Transverse colon (tissue), 4 donors: ENCODE data around the gene RMND5A. TPM values are rescaled to one million over a fixed set of nuclear protein-coding genes. Genes with fewer than 3 reads are reported as not detected.

ENCODE experiments used
- DNase-seq: peaks from one replicate; pipeline ENCODE4 v3.0.0-alpha.2; 2019
- H3K27ac ChIP-seq, 4 donors: fragments of 200-600 bp; sonication (generic); 2 replicates each; pipeline ENCODE4 v1.5.1; 2016 to 2018; ENCODE audit warnings: inconsistent platforms in 4 of 4
- H3K27me3 ChIP-seq: fragments of 200-600 bp; sonication (generic); 2 replicates; pipeline ENCODE4 v1.5.1; 2017; ENCODE audit warnings: inconsistent platforms
- H3K36me3 ChIP-seq, 4 donors: fragments of 200-600 bp; sonication (generic); 2 replicates each; pipeline ENCODE4 v1.5.1; 2017 to 2019; ENCODE audit warnings: inconsistent platforms in 4 of 4
- H3K4me1 ChIP-seq, 4 donors: fragments of 200-600 bp; sonication (generic); 2 replicates each; pipeline ENCODE4 v1.5.1; 2017 to 2020; ENCODE audit warnings: inconsistent platforms in 4 of 4
- H3K4me3 ChIP-seq, 4 donors: fragments of 200-600 bp; sonication (generic); 1 replicate in 1 of 4; 2 replicates in 3 of 4; pipeline versions ENCODE4 v1.5.1 to v1.6.1; 2017 to 2019; ENCODE audit warnings: inconsistent platforms in 4 of 4
- H3K9me3 ChIP-seq, 2 donors: fragments of 200-600 bp; sonication (generic); 2 replicates each; pipeline ENCODE4 v1.5.1; 2017 to 2019; ENCODE audit warnings: inconsistent platforms in 2 of 2
- CTCF ChIP-seq, 5 experiments: fragments of 200-600 bp in 3 of 5; fragments of 450-650 bp in 2 of 5; sonication (generic) in 3 of 5; IDR thresholded peaks; 1 replicate in 2 of 5; 2 replicates in 3 of 5; pipeline ENCODE4 v1.5.1; 2016 to 2017; ENCODE audit warnings: antibody characterized with exemption in 5 of 5, inconsistent platforms in 3 of 5, mild to moderate bottlenecking in 2 of 5, moderate library complexity in 1 of 5
- EP300 ChIP-seq: sonication (generic); formaldehyde crosslinking; IDR thresholded peaks from one replicate; pipeline ENCODE4 v1.6.1; 2017; ENCODE audit warnings: antibody characterized with exemption, low read depth
- POLR2A ChIP-seq: fragments of 450-650 bp; IDR thresholded peaks from one replicate; pipeline ENCODE4 v1.6.1; 2016; ENCODE audit warnings: antibody characterized with exemption, mild to moderate bottlenecking, moderate library complexity
- POLR2AphosphoS5 ChIP-seq, 3 donors: sonication (generic); formaldehyde crosslinking; IDR thresholded peaks; one replicate each; pipeline ENCODE4 v1.6.1; 2016; ENCODE audit warnings: antibody characterized with exemption in 3 of 3
- WGBS, 2 donors: methylation state at CpG; one replicate each; pipeline ENCODE4 v1.1.5; 2018; ENCODE audit warnings: low coverage in 1 of 2; 5-methylcytosine and 5-hydroxymethylcytosine counted together
- in situ Hi-C, 4 donors: fragments of 200-750 bp; cut with MboI; loops; one replicate each; pipeline versions ENCODE4 v1.15.0 to v1.15.1; 2017; ENCODE audit warnings: low sequenced_read_pairs in 3 of 4, low pct_ligation_motif_present in 1 of 4, low pct_unique_long_range_greater_than_20kb in 1 of 4
- intact Hi-C: fragments of 100-400 bp; cut with DNase I; formaldehyde crosslinking; loops from one replicate; pipeline ENCODE4 v1.15.1; 2023; ENCODE audit warnings: low total_unique reads
- total RNA-seq, 4 donors: library from RNA; depleted of rRNA; stranded (reverse); fragments of >200 nt; gene quantifications; one replicate each; pipeline ENCODE4 v1.1.0, GENCODE V29; 2016

Gene RMND5A
- total RNA-seq, 4 donors from 2014 or later = 58.1 to 94.8 (median 72.4) TPM

DNA sequence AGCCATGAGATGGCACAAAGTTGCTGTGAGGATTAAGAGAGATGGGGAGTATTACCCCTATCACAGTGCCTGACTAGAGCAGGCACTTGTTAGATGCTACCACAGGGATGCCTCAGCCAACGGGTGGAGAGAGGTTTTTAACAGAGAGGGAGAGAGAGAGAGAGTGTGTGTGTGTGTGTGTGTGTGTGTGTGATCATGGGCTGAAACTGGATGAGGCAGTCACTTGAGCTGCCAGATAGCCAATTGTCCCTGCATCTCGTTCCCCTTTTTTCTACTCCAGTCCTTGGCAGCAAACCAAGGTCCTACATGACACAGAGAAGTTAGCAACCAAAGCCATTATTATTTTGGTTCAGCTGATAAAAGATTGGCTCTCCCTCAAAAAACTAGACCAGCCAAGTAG, 67.6 kb downstream of the RMND5A start:
- Histone ChIP-seq H3K4me3 (no peak overlapping the region), H3K27ac (no peak overlapping the region), H3K9me3 (no peaks in the 10 kb centered on the region), H3K27me3 (peaks cover 53% of the 10 kb centered on the region), H3K36me3 (no peaks in the 10 kb centered on the region), H3K4me1 (peaks cover 17 to 27% (median 24%) of the 10 kb centered on the region in 4 donors)
- DNase-seq = no peak
- intact Hi-C loops (no loop called here), in situ Hi-C loops (no loop called here)
- TF ChIP-seq POLR2AphosphoS5 (IDR thresholded peaks at IDR 0.05) (no peak), CTCF (IDR thresholded peaks at IDR 0.05) (no peak), EP300 (no peak), POLR2A (no peak)
- 16 to 20% methylated on average over 2 of the region's 2 CpGs for WGBS, 2 donors

DNA sequence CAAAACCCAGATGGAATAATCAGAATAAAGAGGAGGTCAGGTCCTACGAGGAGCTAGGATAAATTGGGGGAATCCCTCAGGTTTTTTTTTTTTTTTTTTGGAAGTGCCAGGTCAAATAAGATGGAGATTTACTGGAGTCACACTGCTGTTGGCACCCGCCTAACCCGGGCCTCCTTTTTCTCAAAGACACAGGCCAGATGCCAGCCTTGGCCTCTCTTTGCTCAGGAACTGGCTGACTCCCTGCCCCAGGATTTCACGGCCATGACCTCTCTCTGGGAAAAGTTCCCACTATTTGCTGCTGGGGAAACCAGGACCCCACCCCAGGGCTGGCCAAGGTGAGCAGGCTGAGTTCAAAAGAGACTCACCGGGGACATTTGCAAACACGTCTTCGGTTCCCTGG, 68.1 kb downstream of the RMND5A start:
- peaks cover 57% of the 10 kb centered on the region for H3K27me3 ChIP-seq
- DNase-seq = no peak
- no peak overlapping the region for H3K4me3 ChIP-seq
- H3K4me1 ChIP-seq = peaks cover 17 to 27% (median 24%) of the 10 kb centered on the region in 4 donors
- H3K27ac ChIP-seq = no peak overlapping the region
- intact Hi-C loops = no loop called here
- no peaks in the 10 kb centered on the region for H3K36me3 ChIP-seq
- no peak for TF ChIP-seq EP300
- no peak for TF ChIP-seq POLR2A
- TF ChIP-seq POLR2AphosphoS5 (IDR thresholded peaks at IDR 0.05) = no peak
- TF ChIP-seq CTCF (IDR thresholded peaks at IDR 0.05) = no peak
- 68 to 76% methylated on average over 5 to 7 of the region's 7 CpGs for WGBS, 2 donors
- no peaks in the 10 kb centered on the region for H3K9me3 ChIP-seq
- in situ Hi-C loops = no loop called here

DNA sequence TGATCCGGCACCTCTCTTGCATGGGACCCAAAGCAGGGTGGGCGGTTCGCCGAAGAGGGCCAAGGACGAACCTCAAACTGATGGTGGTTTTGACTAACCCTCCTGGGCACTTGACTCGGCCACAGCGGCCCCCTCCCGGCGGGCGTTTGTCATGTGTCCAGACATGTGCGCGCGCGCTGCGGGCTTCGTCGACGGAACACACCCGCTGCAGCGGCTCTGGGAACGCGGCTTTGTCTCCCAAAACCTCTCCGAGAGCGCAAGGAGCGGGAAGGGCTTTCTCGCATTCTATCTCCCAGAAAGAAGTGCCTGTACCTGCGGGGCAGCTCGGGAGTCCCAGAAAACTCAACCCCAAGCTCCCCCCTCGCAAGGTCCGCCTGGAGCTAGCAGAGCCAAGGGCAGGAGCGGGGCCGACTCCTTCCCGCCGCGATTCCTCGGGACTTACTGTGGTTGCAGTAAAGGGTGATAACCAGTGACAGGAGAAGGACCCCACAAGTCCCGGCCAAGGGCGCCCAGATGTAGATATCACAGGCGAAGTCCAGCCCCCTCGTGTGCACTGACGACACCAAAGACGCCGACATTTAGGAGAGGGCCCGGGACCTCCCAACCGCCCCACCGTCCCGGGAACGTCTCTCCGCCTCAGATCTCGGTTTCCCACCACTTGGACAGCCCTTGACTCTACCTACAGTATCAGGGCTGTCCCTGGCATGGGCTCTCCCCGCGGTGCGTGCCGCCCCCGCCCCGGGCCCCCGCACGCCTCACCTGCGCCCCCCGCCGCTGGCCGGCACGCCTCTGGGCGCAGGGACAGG, 69.0 kb downstream of the RMND5A start:
- in situ Hi-C loops (no loop called here), intact Hi-C loops (no loop called here)
- no peak for DNase-seq
- TF ChIP-seq POLR2A = no peak
- TF ChIP-seq CTCF (IDR thresholded peaks at IDR 0.05) = no peak
- no peak for TF ChIP-seq POLR2AphosphoS5 (IDR thresholded peaks at IDR 0.05)
- no peak for TF ChIP-seq EP300
- Histone ChIP-seq H3K27ac (no peak overlapping the region), H3K4me3 (peak overlapping the region in 1 of 4 donors; percentile 36), H3K27me3 (peaks cover 65% of the 10 kb centered on the region), H3K4me1 (peaks cover 17 to 27% (median 24%) of the 10 kb centered on the region in 4 donors), H3K9me3 (no peaks in the 10 kb centered on the region), H3K36me3 (no peaks in the 10 kb centered on the region)
- WGBS, 2 donors = 18% methylated on average over 52 of the region's 64 CpGs; no CpG with 5 or more reads in 1 of the 2 donors

- H3K4me3 ChIP-seq = peak overlapping the region in 1 of 4 donors; percentile 36
- peaks cover 71% of the 10 kb centered on the region for H3K27me3 ChIP-seq
- TF ChIP-seq CTCF (IDR thresholded peaks at IDR 0.05) = no peak
- no peak overlapping the region for H3K27ac ChIP-seq
- DNase-seq = no peak
- in situ Hi-C loops (no loop called here), intact Hi-C loops (no loop called here)
- 33% methylated on average over 15 of the region's 40 CpGs; no CpG with 5 or more reads in 1 of the 2 donors for WGBS, 2 donors
- H3K36me3 ChIP-seq = no peaks in the 10 kb centered on the region
- no peaks in the 10 kb centered on the region for H3K9me3 ChIP-seq
- H3K4me1 ChIP-seq = peaks cover 17 to 27% (median 24%) of the 10 kb centered on the region in 4 donors
Measured at GRCh38 chr2:86789687-86790133, 69.6 kb downstream of the RMND5A start.
